ENCODE measurements around the gene PRKCE. TPM values are rescaled to one million over a fixed set of nuclear protein-coding genes. Genes with fewer than 3 reads are reported as not detected.

The PRKCE gene
- total and polyA plus RNA-seq, 2 donors (not counting 3 experiments of a cell fraction or from before 2014, with no cell fraction given), result 27.9 to 33.9 TPM

GRCh38 chr2:45691171-45691999, 39.9 kb downstream of the PRKCE start:
- H2AFZ ChIP-seq (ENCODE audit: low read depth, low read length), result no peak overlapping the region
- H3K4me1 ChIP-seq (ENCODE audit: control insufficient read depth, extremely low read depth, insufficient read depth, low read length), result no peaks in the 10 kb centered on the region
- no peaks in the 10 kb centered on the region for H4K20me1 ChIP-seq (replicated peaks; ENCODE audit: control insufficient read depth, extremely low read depth, insufficient read depth, low read length)
- H3K4me3 ChIP-seq (replicated peaks in 1 of 3; ENCODE audit: insufficient read depth in 1 of 3, low read depth in 1 of 3, low read length in 3 of 3), result no peak overlapping the region
- ChIA-PET CTCF (interaction anchor here (1.0 kb wide), 1 partner anchor 37 kb away, joined by 3 read pairs; no protein-coding TSS in a partner anchor), POLR2A (no interaction called here)
- FAIRE-seq, result no peak
- TF ChIP-seq EZH2 (IDR thresholded peaks at IDR 0.05; ENCODE audit: borderline replicate concordance, low read depth, low read length, severe bottlenecking) (no peak), POLR2AphosphoS5 (IDR thresholded peaks at IDR 0.05; ENCODE audit: insufficient read depth, low read depth, low read length) (no peak), MAX (IDR thresholded peaks at IDR 0.05; ENCODE audit: insufficient read depth, insufficient read length) (no peak), GATA2 (IDR thresholded peaks at IDR 0.05; ENCODE audit: insufficient read depth, insufficient read length, low read depth, low read length) (no peak), FOS (IDR thresholded peaks at IDR 0.05; ENCODE audit: borderline replicate concordance, insufficient read depth, low read length) (no peak), MYC (IDR thresholded peaks at IDR 0.05; ENCODE audit: low read depth, low read length) (no peak), JUN (IDR thresholded peaks at IDR 0.05; ENCODE audit: borderline replicate concordance, insufficient read depth, insufficient read length, low read depth) (no peak), POLR2A (IDR thresholded peaks at IDR 0.05; ENCODE audit: low read depth, low read length) (no peak), CTCF (IDR thresholded peaks at IDR 0.05; ENCODE audit: extremely low read depth in 1 of 2, insufficient read depth in 1 of 2, low read depth in 1 of 2, low read length in 2 of 2) (no peak)
- H3K27ac ChIP-seq (ENCODE audit: insufficient read depth, low read depth, low read length), result no peak overlapping the region
- no peak overlapping the region for H3K4me2 ChIP-seq (ENCODE audit: insufficient read depth, low read length)
- intact Hi-C loops (cut with micrococcal nuclease), result no loop called here
- H3K36me3 ChIP-seq (ENCODE audit: control insufficient read depth in 2 of 2, extremely low read depth in 1 of 2, insufficient read depth in 2 of 2, low read length in 2 of 2), result no peaks in the 10 kb centered on the region
- no peak overlapping the region for H3K9ac ChIP-seq (replicated peaks; ENCODE audit: extremely low read depth, insufficient read depth, low read length)
- no TSS peak for BruUV-seq (replicated peaks)
- no peaks in the 10 kb centered on the region for H3K27me3 ChIP-seq (ENCODE audit: control insufficient read depth in 2 of 2, insufficient read depth in 2 of 2, low read length in 2 of 2)
- H3K9me3 ChIP-seq (replicated peaks; ENCODE audit: control insufficient read depth, insufficient read depth, low read length), result no peaks in the 10 kb centered on the region
- peaks cover 2% of the 10 kb centered on the region for H3K79me2 ChIP-seq (ENCODE audit: control insufficient read depth, insufficient read depth, low read length)
- no peak for DNase-seq (ENCODE audit: low read depth, low spot score)
- H3K9me1 ChIP-seq (replicated peaks; ENCODE audit: control insufficient read depth, extremely low read depth, insufficient read depth, low read length), result no peaks in the 10 kb centered on the region
- dilution Hi-C loops (cut with MboI; ENCODE audit: extremely low pct_ligation_motif_present, low sequenced_read_pairs), result no loop called here
